ENCODE results near the gene GSTM5.

DNA sequence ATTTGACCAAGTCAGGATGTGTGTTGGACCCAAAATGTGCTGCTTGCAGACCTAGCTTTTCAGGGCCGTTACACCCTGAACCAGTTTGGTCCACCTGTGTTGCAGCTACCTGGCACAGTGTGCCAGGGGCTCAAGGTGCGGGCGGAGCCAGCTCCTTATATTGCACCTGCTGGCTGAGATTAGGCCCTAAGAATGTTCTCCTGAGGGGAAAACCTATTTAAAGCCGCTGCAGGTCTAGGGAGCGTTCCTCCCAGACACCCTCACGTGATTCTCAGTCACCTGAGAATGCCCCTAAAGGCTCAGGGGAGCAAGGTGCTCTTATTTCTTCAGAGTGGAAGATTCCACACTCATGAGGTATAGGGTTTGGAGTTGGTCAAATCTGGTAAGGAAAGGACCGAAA lies 16.8 kb downstream of the GSTM5 start:
- no peak for TF ChIP-seq RFX5 (IDR thresholded peaks at IDR 0.05; ENCODE audit: borderline replicate concordance, low read depth, low read length)
- TF ChIP-seq KDM5A (IDR thresholded peaks at IDR 0.05; ENCODE audit: low read length): no peak
- TF ChIP-seq, protein P1, sequence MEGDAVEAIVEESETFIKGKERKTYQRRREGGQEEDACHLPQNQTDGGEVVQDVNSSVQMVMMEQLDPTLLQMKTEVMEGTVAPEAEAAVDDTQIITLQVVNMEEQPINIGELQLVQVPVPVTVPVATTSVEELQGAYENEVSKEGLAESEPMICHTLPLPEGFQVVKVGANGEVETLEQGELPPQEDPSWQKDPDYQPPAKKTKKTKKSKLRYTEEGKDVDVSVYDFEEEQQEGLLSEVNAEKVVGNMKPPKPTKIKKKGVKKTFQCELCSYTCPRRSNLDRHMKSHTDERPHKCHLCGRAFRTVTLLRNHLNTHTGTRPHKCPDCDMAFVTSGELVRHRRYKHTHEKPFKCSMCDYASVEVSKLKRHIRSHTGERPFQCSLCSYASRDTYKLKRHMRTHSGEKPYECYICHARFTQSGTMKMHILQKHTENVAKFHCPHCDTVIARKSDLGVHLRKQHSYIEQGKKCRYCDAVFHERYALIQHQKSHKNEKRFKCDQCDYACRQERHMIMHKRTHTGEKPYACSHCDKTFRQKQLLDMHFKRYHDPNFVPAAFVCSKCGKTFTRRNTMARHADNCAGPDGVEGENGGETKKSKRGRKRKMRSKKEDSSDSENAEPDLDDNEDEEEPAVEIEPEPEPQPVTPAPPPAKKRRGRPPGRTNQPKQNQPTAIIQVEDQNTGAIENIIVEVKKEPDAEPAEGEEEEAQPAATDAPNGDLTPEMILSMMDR (IDR thresholded peaks at IDR 0.05; ENCODE audit: control extremely low read depth in 1 of 3, insufficient read depth in 1 of 3, low read depth in 1 of 3, low read length in 3 of 3): no peak
- no peak for TF ChIP-seq POLR2A (IDR thresholded peaks at IDR 0.05; ENCODE audit: control extremely low read depth in 1 of 2, low read depth in 2 of 2, low read length in 2 of 2)

Measured in H1 (cell line).